Endometrial microvascular endothelial cells (primary cell): ENCODE results near the gene RPIA. TPM values are rescaled to one million over a fixed set of nuclear protein-coding genes. Genes with fewer than 3 reads are reported as not detected.
"Not testable (repeated sequence)": the region's sequence is repeated elsewhere in the genome, so short reads cannot be mapped to it uniquely, and the experiment has no call there.

Experiments used
- in situ Hi-C: cut with HindIII; loops from 2 replicates; pipeline ENCODE4 v1.10.0; 2017; ENCODE audit warnings: low sequenced_read_pairs, low pct_unique_long_range_greater_than_20kb; ENCODE audit errors: inconsistent ontology term
- total RNA-seq: library from RNA; depleted of rRNA; stranded (reverse); fragments of >200 nt; gene quantifications from one replicate; pipeline ENCODE4 v1.2.3, GENCODE V29; 2015; ENCODE audit errors: inconsistent ontology term

RPIA gene
- 10.8 TPM for total RNA-seq

DNA sequence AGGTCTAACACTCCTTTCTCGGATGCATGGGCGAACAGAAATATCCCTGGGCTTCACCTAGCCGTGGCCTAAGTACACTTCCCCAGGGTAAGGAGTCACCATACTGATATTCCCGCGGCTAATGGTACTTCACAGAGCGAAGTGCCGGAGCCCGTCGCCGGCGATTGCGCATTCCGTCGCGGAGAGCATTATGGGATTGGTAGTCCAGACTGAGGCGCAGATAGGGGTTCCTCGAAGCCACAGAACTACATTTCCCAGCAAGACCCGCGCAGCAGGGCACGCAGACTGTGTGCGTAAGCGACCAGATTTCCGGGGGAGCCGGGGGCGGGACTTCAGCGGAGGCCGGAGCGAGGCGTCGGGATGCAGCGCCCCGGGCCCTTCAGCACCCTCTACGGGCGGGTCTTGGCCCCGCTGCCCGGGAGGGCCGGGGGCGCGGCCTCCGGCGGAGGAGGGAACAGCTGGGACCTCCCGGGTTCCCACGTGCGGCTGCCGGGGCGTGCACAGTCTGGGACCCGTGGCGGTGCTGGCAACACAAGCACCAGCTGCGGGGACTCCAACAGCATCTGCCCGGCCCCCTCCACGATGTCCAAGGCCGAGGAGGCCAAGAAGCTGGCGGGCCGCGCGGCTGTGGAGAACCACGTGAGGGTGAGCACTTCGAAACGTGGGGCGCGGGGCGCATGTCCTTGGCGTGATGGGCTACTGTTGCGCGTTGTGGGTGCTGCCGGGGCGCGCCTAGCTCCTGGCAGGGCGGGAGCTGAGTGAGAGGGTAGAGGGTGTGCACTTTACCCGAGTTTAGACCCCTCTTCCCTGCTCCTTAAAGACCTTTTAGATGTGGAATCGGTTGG lies at the start of gene RPIA:
TSS of gene RPIA (plus strand) at position 335 of the 845 bp plus-strand sequence. CDS start at position 361, 26 bp downstream.
- in situ Hi-C loops, result no loop called here

DNA sequence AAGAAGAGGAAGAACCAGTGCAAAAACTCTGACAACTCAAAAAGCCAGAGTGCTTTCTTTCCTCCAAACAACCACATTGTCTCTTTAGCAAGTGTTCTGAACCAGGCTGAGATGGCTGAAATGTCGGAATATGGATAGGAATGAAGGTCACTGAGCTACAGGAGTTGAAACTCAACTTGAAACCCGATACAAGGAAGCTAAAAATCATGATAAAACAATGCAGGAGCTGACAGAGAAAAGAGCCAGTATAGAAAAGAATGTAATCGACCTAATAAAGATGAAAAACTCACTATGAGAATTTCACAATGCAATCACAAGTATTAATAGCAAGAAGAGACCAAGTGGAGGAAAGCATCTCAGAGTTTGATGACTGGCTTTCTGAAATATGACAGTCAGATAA lies 49.2 kb upstream of the RPIA start:
- in situ Hi-C loops, result no loop called here

DNA sequence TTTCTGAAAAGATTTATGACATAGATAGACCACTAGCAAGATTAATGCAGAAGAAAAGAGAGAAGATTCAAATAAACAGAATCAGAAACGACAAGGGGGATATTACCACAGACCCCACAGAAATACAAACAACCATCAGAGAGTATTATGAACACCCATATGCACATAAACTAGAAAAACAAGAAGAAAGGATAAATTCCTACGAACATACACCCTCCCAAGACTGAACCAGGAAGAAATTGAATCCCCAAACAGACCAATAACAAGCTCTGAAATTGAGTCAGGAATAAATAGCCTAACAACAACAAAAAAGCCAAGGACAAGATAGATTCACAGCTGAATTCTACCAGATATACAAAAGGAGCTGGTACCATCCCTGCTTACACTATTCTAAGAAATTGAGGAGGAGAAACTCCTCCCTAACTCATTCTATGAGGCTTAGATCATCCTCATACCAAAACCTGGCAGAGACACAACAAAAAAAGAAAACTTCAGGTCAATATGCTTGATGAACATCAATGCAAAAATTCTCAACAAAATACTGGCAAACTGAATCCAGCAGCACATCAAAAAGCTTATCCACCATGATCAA lies 46.1 kb upstream of the RPIA start:
- in situ Hi-C loops, result not testable (repeated sequence)

DNA sequence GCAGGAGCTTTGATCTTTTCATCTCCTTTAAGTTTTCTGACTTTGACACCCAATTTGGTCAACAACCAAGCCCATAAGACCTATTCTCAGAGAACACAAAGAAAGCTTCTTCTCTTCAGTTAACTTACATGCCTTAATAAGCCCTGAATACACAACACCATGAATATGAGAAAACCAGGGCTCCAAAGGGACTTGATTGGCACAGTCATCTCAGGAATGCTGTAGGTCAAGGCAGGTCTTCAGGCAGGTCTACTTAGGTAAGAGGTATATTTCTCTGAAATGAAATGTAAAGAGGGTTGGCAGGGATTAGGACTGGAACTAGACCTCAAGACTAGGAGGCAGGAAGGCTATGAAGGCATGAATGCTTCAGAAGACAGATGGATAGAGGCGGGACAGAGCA lies 39.8 kb upstream of the RPIA start:
- in situ Hi-C loops, result loop anchor here (10.0 kb wide), 1 partner anchor 77 kb away; no protein-coding TSS in a partner anchor

DNA sequence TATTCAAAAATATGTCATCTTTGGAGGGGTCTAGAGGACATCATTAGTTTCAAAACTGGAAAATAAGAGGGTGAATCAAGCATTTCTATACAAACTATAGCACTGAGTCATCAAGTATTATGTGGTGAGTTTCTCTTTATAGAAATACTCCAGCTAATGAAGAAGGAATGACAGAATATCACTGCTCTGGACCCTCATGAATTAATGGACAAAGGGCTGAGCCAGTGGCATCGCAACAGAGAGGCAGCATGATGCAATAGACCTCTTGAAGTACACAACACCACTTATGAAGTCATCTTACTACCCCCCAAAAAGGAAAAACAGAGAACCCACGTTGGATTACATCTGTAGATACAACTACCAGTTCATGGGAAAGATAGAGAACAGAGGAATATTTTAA lies 36.8 kb upstream of the RPIA start:
- in situ Hi-C loops, result loop anchor here (10.0 kb wide), 1 partner anchor 80 kb away; no protein-coding TSS in a partner anchor

DNA sequence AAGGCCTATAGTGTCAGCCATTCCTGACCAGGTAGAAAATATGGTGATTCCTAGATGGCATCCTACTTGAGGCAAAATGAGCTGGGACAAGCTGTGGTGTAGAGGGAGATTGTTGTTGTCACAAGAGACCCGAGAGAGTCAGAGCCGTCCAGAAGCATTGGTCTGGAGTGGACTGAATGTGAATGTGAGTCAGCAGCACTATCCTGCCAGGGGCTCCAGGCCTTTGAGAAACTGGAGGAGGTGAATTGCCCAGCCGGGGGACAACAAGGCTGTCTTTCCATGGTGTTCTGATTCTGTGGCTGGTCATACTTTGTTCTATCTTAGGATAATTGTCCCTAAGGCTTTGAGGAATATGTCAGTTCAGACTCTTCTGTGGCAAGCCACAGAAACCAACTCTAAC lies 34.8 kb upstream of the RPIA start:
- in situ Hi-C loops, result loop anchor here (10.0 kb wide), 1 partner anchor 82 kb away; no protein-coding TSS in a partner anchor

DNA sequence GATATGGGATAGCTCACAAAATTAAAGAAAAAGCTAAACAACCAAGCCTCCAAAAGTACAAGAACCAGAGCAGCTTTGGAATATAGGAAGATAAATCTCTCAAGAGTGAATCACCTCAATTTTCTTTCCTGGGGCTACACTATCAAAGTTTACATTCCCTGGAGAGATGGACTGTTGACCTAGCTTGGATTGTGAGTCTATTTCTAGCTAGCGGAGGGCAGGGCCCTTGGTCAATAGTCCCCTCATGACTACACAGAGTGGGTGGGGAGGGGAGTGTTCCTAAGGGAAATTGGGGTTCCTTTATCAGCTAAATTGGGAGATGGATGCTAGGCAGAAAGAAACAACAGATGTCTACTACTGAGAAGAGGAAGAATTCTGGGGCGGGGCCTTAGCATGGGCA lies 34.3 kb upstream of the RPIA start:
- in situ Hi-C loops, result loop anchor here (10.0 kb wide), 1 partner anchor 82 kb away; no protein-coding TSS in a partner anchor

DNA sequence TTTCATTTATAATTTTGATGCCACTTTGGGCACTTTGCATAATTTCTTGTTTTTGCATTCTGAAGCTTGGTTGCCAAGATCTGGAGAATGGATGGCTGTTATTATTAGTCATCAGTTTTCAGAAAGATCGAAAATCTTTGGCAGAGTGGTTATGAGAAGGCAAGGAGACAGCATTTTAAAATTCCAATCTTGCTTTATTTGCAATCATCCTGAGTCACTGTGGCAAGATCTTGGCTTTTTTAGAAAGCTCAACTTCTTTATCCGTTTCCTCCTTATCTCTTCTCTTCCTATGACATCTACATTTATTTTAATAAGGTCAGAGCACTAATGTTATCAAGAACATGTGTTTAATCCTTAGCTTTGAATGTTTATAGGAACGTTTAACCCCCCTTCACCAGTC lies 33.1 kb upstream of the RPIA start:
- in situ Hi-C loops, result loop anchor here (10.0 kb wide), 1 partner anchor 84 kb away; no protein-coding TSS in a partner anchor

DNA sequence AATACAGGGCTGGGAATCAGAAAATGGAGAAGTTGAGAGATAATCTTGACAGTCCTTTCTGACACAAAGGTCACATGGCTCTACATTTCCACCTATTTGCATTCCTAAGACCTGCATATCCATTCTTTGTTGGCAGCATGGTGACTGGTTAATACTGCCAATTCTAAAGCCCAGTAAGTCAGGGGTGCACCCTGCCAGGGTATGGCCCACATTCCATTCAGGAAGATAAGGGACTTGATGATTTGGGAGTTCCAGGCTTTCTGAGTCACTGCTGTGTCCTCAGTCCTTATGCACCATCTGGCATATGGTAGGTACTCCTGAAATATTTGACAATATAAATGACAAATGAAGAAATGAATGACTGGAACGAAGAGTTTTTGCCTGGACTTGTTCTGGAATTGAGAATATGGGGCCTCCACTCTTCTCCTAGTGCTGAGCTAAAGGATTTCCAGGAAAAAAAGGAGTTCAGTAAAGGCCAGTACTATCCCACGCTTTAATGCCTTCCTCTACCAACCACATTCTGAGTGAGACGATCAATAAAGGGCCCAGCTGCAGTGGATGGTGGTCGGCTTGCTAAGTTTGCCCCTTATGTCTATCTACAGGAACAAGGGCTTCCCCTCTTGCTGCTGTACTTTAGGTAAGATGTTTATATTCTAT lies 32.5 kb upstream of the RPIA start:
- in situ Hi-C loops, result loop anchor here (10.0 kb wide), 1 partner anchor 84 kb away; no protein-coding TSS in a partner anchor

DNA sequence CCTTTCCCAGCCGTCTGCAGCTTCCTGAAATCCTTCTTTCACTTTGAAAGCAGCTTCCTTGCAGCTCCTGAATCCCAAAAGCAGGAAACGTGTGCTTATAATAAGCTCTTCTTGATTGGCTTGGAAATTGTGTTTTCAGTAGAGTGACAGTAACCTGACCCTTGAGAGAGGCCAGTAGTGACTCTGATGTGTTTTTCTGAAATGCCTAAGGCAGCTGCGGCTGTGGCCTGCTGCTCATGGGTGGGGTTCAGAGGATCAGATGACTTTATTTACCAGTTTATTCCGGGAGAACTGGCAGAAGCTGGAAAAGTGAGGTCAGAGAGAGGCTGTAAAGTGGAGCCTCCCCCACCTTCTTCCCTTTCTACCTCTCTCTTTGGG lies 31.9 kb upstream of the RPIA start:
- in situ Hi-C loops, result loop anchor here (10.0 kb wide), 1 partner anchor 85 kb away; no protein-coding TSS in a partner anchor

DNA sequence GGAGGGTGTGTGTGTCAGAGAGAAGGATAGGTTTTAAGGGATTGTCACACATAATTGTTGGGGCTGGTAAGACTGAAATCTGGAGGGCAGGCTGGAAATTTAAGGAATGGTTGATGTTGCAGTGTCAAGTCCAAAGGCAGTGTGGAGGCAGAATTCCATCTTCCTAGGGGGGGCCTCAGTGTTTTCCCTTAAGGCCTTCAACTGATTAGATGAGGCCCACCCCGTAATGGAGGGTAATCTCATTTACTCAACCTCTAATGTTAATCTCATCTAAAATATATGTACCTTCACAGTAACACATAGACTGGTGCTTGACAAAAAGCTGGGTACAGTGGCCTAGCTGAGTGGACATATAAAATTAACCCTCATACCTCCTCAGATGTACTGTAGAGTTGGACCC lies 30.9 kb upstream of the RPIA start:
- in situ Hi-C loops, result no loop called here

DNA sequence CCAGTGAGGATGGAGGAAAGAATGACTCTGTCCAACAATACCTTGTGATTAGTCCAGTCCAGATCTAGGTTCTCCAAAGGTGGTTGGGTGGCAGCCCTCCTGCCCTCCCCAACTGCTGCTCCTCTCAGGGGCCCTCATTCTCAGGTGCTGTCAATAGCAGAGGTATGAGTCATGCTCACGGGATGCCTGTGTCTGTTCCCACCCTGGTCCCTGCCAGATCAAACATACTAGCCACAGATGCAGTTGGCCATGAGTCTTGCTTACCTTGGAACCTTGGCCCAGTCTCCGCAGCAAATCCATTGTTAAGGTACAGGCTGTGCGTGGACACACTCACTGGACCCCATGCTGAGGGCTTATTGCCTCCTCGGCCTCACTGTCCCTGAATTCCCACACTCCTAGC lies 24.9 kb upstream of the RPIA start:
- in situ Hi-C loops, result no loop called here

DNA sequence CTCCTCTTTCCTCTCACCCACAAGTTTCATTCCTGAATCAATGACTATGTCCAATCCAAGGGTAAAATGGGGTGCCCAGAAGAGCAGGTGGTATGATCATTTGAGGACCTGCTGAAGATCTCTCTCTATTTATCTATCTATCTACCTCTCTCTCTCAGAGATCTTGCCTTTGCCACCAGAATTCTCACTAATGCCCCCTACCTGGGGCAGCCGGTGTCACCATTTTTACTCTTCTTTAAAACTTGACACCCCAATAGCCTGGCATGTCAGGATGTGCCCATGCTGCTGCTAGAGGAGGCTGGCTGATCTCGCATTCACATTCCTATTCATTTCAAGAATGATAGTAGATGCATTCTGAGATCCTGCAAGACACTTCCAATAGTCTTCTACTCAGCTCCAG lies 24.3 kb upstream of the RPIA start:
- in situ Hi-C loops, result no loop called here

DNA sequence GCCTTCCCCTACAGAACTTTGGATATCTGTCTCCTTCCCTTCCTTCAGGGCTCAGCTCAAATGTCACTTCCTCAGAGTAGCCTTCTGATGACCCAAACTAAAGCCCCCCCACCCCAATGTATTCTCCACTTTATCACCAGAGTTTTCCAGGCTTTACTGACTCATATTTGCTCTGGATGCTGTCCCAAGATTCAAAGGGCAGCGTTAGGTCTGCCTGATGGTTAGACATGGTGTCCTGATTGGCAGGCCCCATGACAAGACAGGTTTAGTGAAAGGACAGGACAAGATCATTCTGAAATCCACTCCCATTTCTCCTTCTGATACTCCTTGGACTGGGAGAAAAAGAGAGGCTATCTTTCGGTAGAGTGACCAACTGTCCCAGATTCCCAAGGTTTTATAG lies 22.6 kb upstream of the RPIA start:
- in situ Hi-C loops, result no loop called here

DNA sequence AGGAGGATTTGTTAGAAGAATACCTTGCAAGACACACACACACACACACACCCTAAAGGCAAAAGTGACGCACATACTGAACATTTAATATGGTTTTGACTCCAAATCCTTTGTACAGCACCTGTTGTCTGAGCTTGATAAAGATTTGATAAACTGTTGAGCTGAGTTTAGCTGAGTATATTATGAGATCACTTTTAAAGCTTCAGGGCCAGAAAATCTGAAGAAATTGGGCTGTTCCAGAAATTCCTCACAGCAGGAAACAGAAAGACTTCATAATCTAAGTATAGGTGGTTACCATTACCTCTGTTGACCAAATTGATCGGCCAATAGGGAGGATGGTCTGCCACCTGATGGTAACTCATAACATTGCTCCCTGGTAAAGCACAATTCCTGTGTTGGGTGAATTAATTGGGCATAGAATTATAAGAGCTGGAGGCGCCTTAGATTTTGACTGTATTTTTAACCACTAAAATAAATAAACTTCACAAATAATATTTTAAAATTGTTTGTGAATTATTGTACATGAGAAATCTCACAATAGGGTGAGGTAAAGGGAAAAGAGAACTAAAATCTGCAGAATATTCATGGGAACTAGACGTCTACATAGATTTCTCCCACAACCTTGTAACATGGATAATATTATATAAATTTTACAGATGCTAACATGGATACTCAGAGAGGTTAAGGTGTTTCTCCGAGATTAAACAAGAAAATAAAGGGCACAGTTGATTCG lies 21.8 kb upstream of the RPIA start:
- in situ Hi-C loops, result no loop called here

DNA sequence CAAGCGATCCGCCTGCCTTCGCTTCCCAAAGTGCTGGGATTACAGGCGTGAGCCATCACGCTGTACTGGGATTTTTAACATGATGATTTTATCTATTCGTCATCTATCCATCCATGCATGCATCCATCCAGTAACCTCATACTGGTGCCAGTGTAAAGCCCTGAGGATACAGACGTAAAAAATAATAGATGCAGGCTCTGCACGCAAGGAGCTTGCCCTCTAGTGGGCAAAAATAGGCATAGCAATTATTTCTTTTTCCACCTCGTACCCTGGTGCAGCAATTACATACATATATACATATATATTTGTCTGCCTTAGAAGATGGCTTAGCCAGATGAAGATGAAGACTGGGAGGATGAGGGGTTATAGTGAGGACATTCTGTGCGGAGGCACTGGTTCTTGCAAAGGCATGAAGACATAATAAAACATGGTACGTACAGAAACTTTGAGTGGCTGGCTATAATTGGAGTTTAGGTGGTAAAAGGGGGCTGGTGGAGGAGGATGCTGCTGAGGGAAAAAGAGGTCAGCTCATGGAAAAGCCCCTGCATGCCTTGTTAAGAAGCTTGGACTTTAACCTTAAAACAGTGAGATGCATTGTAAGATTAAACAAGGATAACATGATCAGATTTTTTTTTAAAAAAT lies 19.6 kb upstream of the RPIA start:
- in situ Hi-C loops, result no loop called here

DNA sequence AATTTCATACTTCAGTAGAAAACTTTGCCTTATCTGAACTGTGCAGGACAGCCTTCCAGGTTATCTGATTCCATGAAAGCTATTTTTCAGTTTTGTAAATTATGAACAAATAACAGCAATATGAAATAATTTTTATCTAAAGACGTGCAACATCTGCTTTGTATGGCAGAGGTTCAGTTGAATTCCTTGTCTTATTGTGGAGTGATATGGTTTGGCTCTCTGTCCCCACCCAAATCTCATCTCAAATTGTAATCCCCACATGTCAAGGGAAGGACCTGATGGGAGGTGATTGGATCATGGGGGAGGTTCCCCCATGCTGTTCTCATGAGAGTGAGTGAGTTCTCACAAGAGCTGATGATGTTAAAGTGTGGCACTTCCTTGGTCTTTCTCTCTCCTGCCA lies 18.1 kb upstream of the RPIA start:
- in situ Hi-C loops, result no loop called here

DNA sequence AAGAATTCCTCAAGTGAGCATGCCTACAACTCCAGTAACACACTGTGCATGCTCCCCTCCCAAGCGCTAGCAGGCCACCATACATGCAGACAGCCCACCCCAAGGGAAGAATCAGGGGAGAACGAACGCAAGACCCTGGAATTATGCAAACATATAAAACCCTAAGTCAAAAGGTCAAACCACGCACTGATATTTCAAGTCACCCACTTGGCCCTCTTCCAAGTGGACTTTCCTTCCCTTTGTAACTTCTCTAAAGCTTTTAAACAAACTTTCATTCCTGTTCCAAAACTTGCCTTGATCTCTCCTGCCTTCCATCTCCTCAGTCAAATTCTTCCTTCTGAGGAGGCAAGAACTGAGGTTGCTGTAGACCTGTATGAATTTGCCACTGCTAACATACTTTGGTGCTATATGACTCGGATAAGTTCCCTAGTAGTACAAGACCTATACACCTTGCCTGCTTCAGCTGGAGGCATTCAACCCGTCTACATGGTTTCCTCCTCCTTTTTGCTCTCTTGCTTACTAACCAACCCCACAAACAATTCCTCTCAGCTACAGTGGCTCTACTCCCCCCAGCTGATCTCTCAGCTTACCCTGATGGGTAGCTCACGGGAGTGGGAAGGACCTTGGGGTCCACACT lies 11.1 kb upstream of the RPIA start:
- in situ Hi-C loops, result no loop called here
